Measurements from ENCODE around the gene UPK3BL1. TPM values are rescaled to one million over a fixed set of nuclear protein-coding genes. Genes with fewer than 3 reads are reported as not detected.
"Not testable (repeated sequence)": the region's sequence is repeated elsewhere in the genome, so short reads cannot be mapped to it uniquely, and the experiment has no call there.

The UPK3BL1 gene
- total RNA-seq, 3 donors from 2014 or later (not counting 1 experiment from before 2014, with no cell fraction given), result 73.3 to 83.5 (median 78.0) TPM

GRCh38 chr7:102673447-102674067 lies 31.0 kb upstream of the UPK3BL1 start:
- H3K9me3 ChIP-seq (ENCODE audit: control insufficient read depth, insufficient read depth, low read length); H3K27ac ChIP-seq (ENCODE audit: low read length); H3K27ac Mint-ChIP-seq; DNase-seq; ATAC-seq; H3K4me3 Mint-ChIP-seq; H3K4me1 Mint-ChIP-seq; H3K4me1 ChIP-seq (ENCODE audit: control insufficient read depth, insufficient read depth, low read length); H3K36me3 ChIP-seq (ENCODE audit: control insufficient read depth, insufficient read depth, low read length); H3K27me3 Mint-ChIP-seq (ENCODE audit: low read depth in 2 of 2); H3K27me3 ChIP-seq (ENCODE audit: control insufficient read depth, insufficient read depth, low read length); intact Hi-C loops (cut with micrococcal nuclease); H3K4me3 ChIP-seq (ENCODE audit: low read length); H3K36me3 Mint-ChIP-seq; H3K9me3 Mint-ChIP-seq: not testable (repeated sequence)
- no CpG with 5 or more reads among the region's 9 CpGs for WGBS (ENCODE audit: insufficient coverage)

- intact Hi-C loops (cut with micrococcal nuclease); H3K27me3 ChIP-seq (ENCODE audit: control insufficient read depth, insufficient read depth, low read length); H3K4me3 Mint-ChIP-seq; H3K4me1 ChIP-seq (ENCODE audit: control insufficient read depth, insufficient read depth, low read length); H3K27me3 Mint-ChIP-seq (ENCODE audit: low read depth in 2 of 2); H3K9me3 ChIP-seq (ENCODE audit: control insufficient read depth, insufficient read depth, low read length); H3K36me3 ChIP-seq (ENCODE audit: control insufficient read depth, insufficient read depth, low read length); H3K4me1 Mint-ChIP-seq; H3K9me3 Mint-ChIP-seq; H3K4me3 ChIP-seq (ENCODE audit: low read length); DNase-seq; ATAC-seq; H3K36me3 Mint-ChIP-seq; H3K27ac Mint-ChIP-seq; H3K27ac ChIP-seq (ENCODE audit: low read length): not testable (repeated sequence)
- no CpG with 5 or more reads among the region's 9 CpGs for WGBS (ENCODE audit: insufficient coverage)
Measured at GRCh38 chr7:102671956-102672307, 29.3 kb upstream of the UPK3BL1 start.

- H3K27me3 Mint-ChIP-seq (ENCODE audit: low read depth in 2 of 2); H3K4me1 ChIP-seq (ENCODE audit: control insufficient read depth, insufficient read depth, low read length); intact Hi-C loops (cut with micrococcal nuclease); H3K36me3 ChIP-seq (ENCODE audit: control insufficient read depth, insufficient read depth, low read length); H3K9me3 ChIP-seq (ENCODE audit: control insufficient read depth, insufficient read depth, low read length); H3K36me3 Mint-ChIP-seq; H3K9me3 Mint-ChIP-seq; H3K27me3 ChIP-seq (ENCODE audit: control insufficient read depth, insufficient read depth, low read length); H3K4me1 Mint-ChIP-seq: not testable (repeated sequence)
- peak within 1 kb of the TSS; percentile 55 for H3K4me3 ChIP-seq (ENCODE audit: low read length)
- H3K27ac ChIP-seq (ENCODE audit: low read length), result peak within 1 kb of the TSS; percentile 72
- Mint-ChIP-seq H3K4me3 (peak within 1 kb of the TSS; percentile 75), H3K27ac (peak within 1 kb of the TSS in 1 of 2 donors; percentile 79)
- WGBS (ENCODE audit: insufficient coverage), result 0% methylated on average over 27 of the region's 63 CpGs
- peak; percentile 84 to 88 (median 86) for ATAC-seq
- DNase-seq, result peak; percentile 28 to 67
Measured at GRCh38 chr7:102671166-102671955, 28.8 kb upstream of the UPK3BL1 start, which contains the start of gene POLR2J2. POLR2J2 (minus strand) TSS chr7:102671663; CDS start chr7:102671601, 62 bp downstream.

DNA sequence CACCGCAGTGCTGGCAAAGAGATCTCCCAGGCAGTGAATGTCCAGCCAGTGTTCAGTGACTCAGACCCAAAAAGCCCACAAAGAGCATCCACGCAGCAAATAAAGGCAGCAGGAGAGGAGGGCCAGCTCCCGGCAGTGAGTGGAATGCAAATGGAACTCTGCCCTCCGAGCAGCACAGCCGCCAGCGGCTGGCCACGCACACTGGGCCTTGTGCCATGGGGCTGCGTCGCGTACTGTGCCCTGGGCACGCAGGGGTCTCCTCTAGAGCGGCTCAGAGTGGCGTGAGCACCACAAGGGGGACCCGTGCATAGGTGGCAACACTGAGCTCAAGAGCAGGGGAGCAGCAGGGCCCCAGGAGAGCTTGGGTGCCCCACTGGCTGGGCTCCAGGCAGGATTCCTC lies 24.9 kb upstream of the UPK3BL1 start:
- H3K27ac ChIP-seq (ENCODE audit: low read length); H3K9me3 Mint-ChIP-seq; H3K4me1 ChIP-seq (ENCODE audit: control insufficient read depth, insufficient read depth, low read length); H3K4me3 ChIP-seq (ENCODE audit: low read length); ATAC-seq; H3K36me3 ChIP-seq (ENCODE audit: control insufficient read depth, insufficient read depth, low read length); DNase-seq; H3K27me3 ChIP-seq (ENCODE audit: control insufficient read depth, insufficient read depth, low read length); H3K4me3 Mint-ChIP-seq; H3K9me3 ChIP-seq (ENCODE audit: control insufficient read depth, insufficient read depth, low read length); H3K4me1 Mint-ChIP-seq; intact Hi-C loops (cut with micrococcal nuclease); H3K27ac Mint-ChIP-seq; H3K27me3 Mint-ChIP-seq (ENCODE audit: low read depth in 2 of 2); H3K36me3 Mint-ChIP-seq: not testable (repeated sequence)
- WGBS (ENCODE audit: insufficient coverage), result no CpG with 5 or more reads among the region's 14 CpGs

GRCh38 chr7:102666850-102667249 lies 24.3 kb upstream of the UPK3BL1 start:
- not testable (repeated sequence) for H3K4me3 ChIP-seq (ENCODE audit: low read length)

DNA sequence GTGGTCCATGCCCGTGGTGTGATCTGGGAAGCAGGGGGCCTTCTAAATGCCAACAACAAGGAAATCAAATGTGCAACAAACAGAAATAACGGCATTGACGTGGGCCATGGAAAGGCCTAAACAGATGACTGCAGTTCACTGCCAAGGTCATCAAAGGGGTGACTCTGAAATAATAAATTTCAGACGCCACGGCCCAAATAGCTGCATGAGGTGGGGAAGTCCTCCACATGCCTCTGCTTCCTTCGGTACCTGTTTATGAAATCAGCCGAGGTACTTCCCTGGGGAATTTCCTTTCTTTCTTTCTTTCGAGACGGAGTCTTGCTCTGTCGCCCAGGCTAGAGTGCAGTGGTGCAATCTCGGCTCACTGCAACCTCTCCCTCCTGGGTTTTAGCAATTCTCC lies 22.2 kb upstream of the UPK3BL1 start:
- H3K4me3 ChIP-seq (ENCODE audit: low read length); H3K4me1 ChIP-seq (ENCODE audit: control insufficient read depth, insufficient read depth, low read length); H3K4me3 Mint-ChIP-seq; H3K36me3 ChIP-seq (ENCODE audit: control insufficient read depth, insufficient read depth, low read length); H3K27me3 Mint-ChIP-seq (ENCODE audit: low read depth in 2 of 2); H3K27me3 ChIP-seq (ENCODE audit: control insufficient read depth, insufficient read depth, low read length); DNase-seq; H3K4me1 Mint-ChIP-seq; H3K9me3 Mint-ChIP-seq; intact Hi-C loops (cut with micrococcal nuclease); H3K27ac Mint-ChIP-seq; H3K9me3 ChIP-seq (ENCODE audit: control insufficient read depth, insufficient read depth, low read length); ATAC-seq; H3K36me3 Mint-ChIP-seq; H3K27ac ChIP-seq (ENCODE audit: low read length): not testable (repeated sequence)
- no CpG with 5 or more reads among the region's 11 CpGs for WGBS (ENCODE audit: insufficient coverage)

More at GRCh38 chr7:102666850-102667249, 24.3 kb upstream of the UPK3BL1 start:
- H3K27me3 ChIP-seq (ENCODE audit: control insufficient read depth, insufficient read depth, low read length); H3K36me3 Mint-ChIP-seq; H3K36me3 ChIP-seq (ENCODE audit: control insufficient read depth, insufficient read depth, low read length); H3K27ac ChIP-seq (ENCODE audit: low read length); H3K4me1 ChIP-seq (ENCODE audit: control insufficient read depth, insufficient read depth, low read length); H3K4me1 Mint-ChIP-seq; DNase-seq; H3K9me3 Mint-ChIP-seq; H3K4me3 Mint-ChIP-seq; H3K27me3 Mint-ChIP-seq (ENCODE audit: low read depth in 2 of 2); H3K9me3 ChIP-seq (ENCODE audit: control insufficient read depth, insufficient read depth, low read length); H3K27ac Mint-ChIP-seq; intact Hi-C loops (cut with micrococcal nuclease); ATAC-seq: not testable (repeated sequence)
- WGBS (ENCODE audit: insufficient coverage), result no CpG with 5 or more reads among the region's 16 CpGs

DNA sequence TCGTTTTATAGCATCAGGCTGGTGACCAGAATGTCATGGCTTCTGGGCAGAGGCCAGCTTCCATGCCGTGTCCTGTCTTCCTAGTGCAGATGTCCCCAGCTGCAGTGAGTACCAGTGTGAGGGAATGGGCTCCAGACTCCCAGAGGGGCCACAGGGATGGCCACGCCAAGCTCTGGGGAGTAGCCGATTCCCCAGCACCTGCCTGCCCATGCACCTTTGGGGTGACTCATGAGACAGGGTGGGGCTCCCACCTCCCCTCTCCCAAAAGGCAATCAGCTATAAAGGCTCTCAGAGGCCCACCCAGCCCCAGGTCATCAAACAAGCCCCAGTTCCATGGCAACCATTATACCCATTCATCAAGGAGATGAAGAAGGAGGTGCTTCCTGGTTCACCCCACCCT lies 7.3 kb upstream of the UPK3BL1 start, which contains the start of gene SPDYE2B:
SPDYE2B (plus strand) TSS at position 396 of the 400 bp plus-strand sequence. CDS start 2,030 bp downstream, outside the sequence.
- H3K27ac Mint-ChIP-seq; H3K27me3 Mint-ChIP-seq (ENCODE audit: low read depth in 2 of 2); DNase-seq; H3K4me1 ChIP-seq (ENCODE audit: control insufficient read depth, insufficient read depth, low read length); H3K4me3 ChIP-seq (ENCODE audit: low read length); intact Hi-C loops (cut with micrococcal nuclease); H3K9me3 ChIP-seq (ENCODE audit: control insufficient read depth, insufficient read depth, low read length); H3K27me3 ChIP-seq (ENCODE audit: control insufficient read depth, insufficient read depth, low read length); H3K36me3 ChIP-seq (ENCODE audit: control insufficient read depth, insufficient read depth, low read length); H3K9me3 Mint-ChIP-seq; H3K27ac ChIP-seq (ENCODE audit: low read length); H3K4me1 Mint-ChIP-seq; H3K4me3 Mint-ChIP-seq; H3K36me3 Mint-ChIP-seq: not testable (repeated sequence)
- ATAC-seq, result peak in 1 of 3 donors; percentile 32
- WGBS (ENCODE audit: insufficient coverage), result no CpG with 5 or more reads among the region's 4 CpGs

- H3K27ac ChIP-seq (ENCODE audit: low read length); H3K4me3 ChIP-seq (ENCODE audit: low read length); H3K27me3 ChIP-seq (ENCODE audit: control insufficient read depth, insufficient read depth, low read length); H3K36me3 ChIP-seq (ENCODE audit: control insufficient read depth, insufficient read depth, low read length); H3K4me1 ChIP-seq (ENCODE audit: control insufficient read depth, insufficient read depth, low read length); H3K27ac Mint-ChIP-seq; H3K4me3 Mint-ChIP-seq; H3K36me3 Mint-ChIP-seq; H3K9me3 ChIP-seq (ENCODE audit: control insufficient read depth, insufficient read depth, low read length); DNase-seq; H3K9me3 Mint-ChIP-seq; intact Hi-C loops (cut with micrococcal nuclease); H3K27me3 Mint-ChIP-seq (ENCODE audit: low read depth in 2 of 2); H3K4me1 Mint-ChIP-seq: not testable (repeated sequence)
- ATAC-seq, result peak in 1 of 3 donors; percentile 1
- 93% methylated on average over 4 of the region's 7 CpGs for WGBS (ENCODE audit: insufficient coverage)
Measured at GRCh38 chr7:102647813-102648212, 5.2 kb upstream of the UPK3BL1 start.
